WTC11 (cell line): ENCODE measurements around the gene CCDC28A. TPM values are rescaled to one million over a fixed set of nuclear protein-coding genes. Genes with fewer than 3 reads are reported as not detected.

Experiments used
- ATAC-seq: fragments of 200-7000 bp; cut with Tn5 transposase; 2 replicates; pipeline ENCODE4 v1.10.0; 2021; ENCODE audit warnings: mild to moderate bottlenecking, moderate library complexity
- CTCF ChIA-PET: fragments of 300-600 bp; sonication (Branson Sonifier 250); formaldehyde crosslinking; loops from one replicate; lab custom pipeline; 2021; ENCODE audit warnings: antibody characterized with exemption; lab: Charles Lee
- POLR2A ChIA-PET: fragments of 350-600 bp; sonication (Branson Sonifier 250); formaldehyde crosslinking; loops from one replicate; lab custom pipeline; 2021; ENCODE audit warnings: antibody characterized with exemption; lab: Charles Lee
- DNase-seq: peaks from one replicate; pipeline ENCODE4 v3.0.0; 2021; ENCODE audit warnings: low spot score
- H3K27ac Mint-ChIP-seq: 2 replicates; pipeline ENCODE4 v1.8.0; 2021; ENCODE audit warnings: mixed read lengths
- H3K27me3 Mint-ChIP-seq: 2 replicates; pipeline ENCODE4 v1.8.0; 2021; ENCODE audit warnings: low read depth, mild to moderate bottlenecking, moderate library complexity, mixed read lengths
- H3K36me3 Mint-ChIP-seq: 2 replicates; pipeline ENCODE4 v1.8.0; 2021; ENCODE audit warnings: mixed read lengths
- H3K4me1 Mint-ChIP-seq: 2 replicates; pipeline ENCODE4 v1.8.0; 2022; ENCODE audit warnings: mixed read lengths
- H3K4me3 Mint-ChIP-seq: 2 replicates; pipeline ENCODE4 v1.8.0; 2021; ENCODE audit warnings: mild to moderate bottlenecking, moderate library complexity, mixed read lengths
- H3K9me3 Mint-ChIP-seq: 2 replicates; pipeline ENCODE4 v1.8.0; 2021; ENCODE audit warnings: mixed read lengths
- ATF2 ChIP-seq: sonication (generic); formaldehyde crosslinking; IDR thresholded peaks from 2 replicates; pipeline ENCODE4 v1.8.1; 2022; ENCODE audit warnings: low read depth, missing genetic modification reagents, borderline replicate concordance
- CREB1 ChIP-seq: sonication (generic); formaldehyde crosslinking; IDR thresholded peaks from 2 replicates; pipeline ENCODE4 v1.8.0; 2023; ENCODE audit warnings: mild to moderate bottlenecking, missing genetic modification reagents
- CTCF ChIP-seq: fragments of 200-600 bp; IDR thresholded peaks from 2 replicates; pipeline ENCODE4 v1.8.0; 2022; ENCODE audit warnings: antibody characterized with exemption
- E2F1 ChIP-seq: sonication (generic); formaldehyde crosslinking; IDR thresholded peaks from 2 replicates; pipeline ENCODE4 v1.8.0; 2022; ENCODE audit warnings: mild to moderate bottlenecking, missing genetic modification reagents
- ESRRA ChIP-seq: sonication (generic); formaldehyde crosslinking; IDR thresholded peaks from 2 replicates; pipeline ENCODE4 v1.8.1; 2022; ENCODE audit warnings: mild to moderate bottlenecking, missing genetic modification reagents, borderline replicate concordance
- ETV6 ChIP-seq: sonication (generic); formaldehyde crosslinking; IDR thresholded peaks from 2 replicates; pipeline ENCODE4 v1.8.1; 2022; ENCODE audit warnings: mild to moderate bottlenecking, missing genetic modification reagents
- HMGA2 ChIP-seq: fragments of 250-450 bp; sonication (Bioruptor Pico); IDR thresholded peaks from 2 replicates; pipeline ENCODE4 v1.4.0; 2021; ENCODE audit warnings: mild to moderate bottlenecking, moderate library complexity
- JAZF1 ChIP-seq: fragments of 250-450 bp; sonication (Bioruptor Pico); IDR thresholded peaks from 2 replicates; pipeline ENCODE4 v1.9.0; 2021; ENCODE audit warnings: moderate library complexity, mild to moderate bottlenecking, inconsistent platforms
- JUN ChIP-seq: sonication (generic); formaldehyde crosslinking; IDR thresholded peaks from 2 replicates; pipeline ENCODE4 v1.8.0; 2023; ENCODE audit warnings: mild to moderate bottlenecking, missing genetic modification reagents
- KAT7 ChIP-seq: sonication (generic); formaldehyde crosslinking; IDR thresholded peaks from 2 replicates; pipeline ENCODE4 v1.8.1; 2023; ENCODE audit warnings: missing genetic modification reagents, mild to moderate bottlenecking, borderline replicate concordance
- MYBL2 ChIP-seq: sonication (generic); formaldehyde crosslinking; IDR thresholded peaks from 2 replicates; pipeline ENCODE4 v1.8.1; 2023; ENCODE audit warnings: mild to moderate bottlenecking, moderate library complexity, missing genetic modification reagents
- NR1H2 ChIP-seq: sonication (generic); formaldehyde crosslinking; IDR thresholded peaks from 2 replicates; pipeline ENCODE4 v1.9.0; 2021; ENCODE audit warnings: mild to moderate bottlenecking, moderate library complexity, missing genetic modification reagents
- OVOL2 ChIP-seq: fragments of 250-450 bp; sonication (Bioruptor Pico); IDR thresholded peaks from 2 replicates; pipeline ENCODE4 v1.9.0; 2021; ENCODE audit warnings: mild to moderate bottlenecking, borderline replicate concordance
- PRDM15 ChIP-seq: sonication (generic); formaldehyde crosslinking; IDR thresholded peaks from 2 replicates; pipeline ENCODE4 v1.8.0; 2022; ENCODE audit warnings: missing genetic modification reagents
- PREB ChIP-seq: sonication (generic); formaldehyde crosslinking; IDR thresholded peaks from 2 replicates; pipeline ENCODE4 v1.8.1; 2022; ENCODE audit warnings: mild to moderate bottlenecking, missing genetic modification reagents, moderate library complexity, borderline replicate concordance
- RORB ChIP-seq: fragments of 250-450 bp; sonication (Bioruptor Pico); IDR thresholded peaks from 2 replicates; pipeline ENCODE4 v1.9.0; 2021; ENCODE audit warnings: mild to moderate bottlenecking
- USF2 ChIP-seq: sonication (generic); formaldehyde crosslinking; IDR thresholded peaks from 2 replicates; pipeline ENCODE4 v1.8.1; 2023; ENCODE audit warnings: mild to moderate bottlenecking, missing genetic modification reagents, moderate library complexity
- ZNF138 ChIP-seq: sonication (generic); formaldehyde crosslinking; conservative IDR thresholded peaks from 2 replicates; pipeline ENCODE4 v1.8.1; 2022; ENCODE audit warnings: mild to moderate bottlenecking, moderate library complexity, missing genetic modification reagents
- ZNF232 ChIP-seq: sonication (generic); formaldehyde crosslinking; IDR thresholded peaks from 2 replicates; pipeline ENCODE4 v1.8.0; 2022; ENCODE audit warnings: mild to moderate bottlenecking, missing genetic modification reagents
- ZNF423 ChIP-seq: fragments of 250-450 bp; sonication (Bioruptor Pico); IDR thresholded peaks from 2 replicates; pipeline ENCODE4 v2.1.2; 2022; ENCODE audit warnings: mild to moderate bottlenecking, moderate library complexity
- ZNF512 ChIP-seq: sonication (generic); formaldehyde crosslinking; IDR thresholded peaks from 2 replicates; pipeline ENCODE4 v1.8.1; 2022; ENCODE audit warnings: missing genetic modification reagents, borderline replicate concordance
- total RNA-seq: library from RNA; stranded (reverse); gene quantifications from 3 replicates; pipeline ENCODE4 v1.2.3, GENCODE V29; 2021

CCDC28A gene
- total RNA-seq, 1 experiment from 2014 or later: 8.7 TPM

- Mint-ChIP-seq H3K27me3 (no peaks in the 10 kb centered on the region), H3K4me3 (no peak overlapping the region), H3K27ac (no peak overlapping the region), H3K4me1 (peaks cover 30% of the 10 kb centered on the region), H3K36me3 (no peaks in the 10 kb centered on the region), H3K9me3 (no peaks in the 10 kb centered on the region)
- DNase-seq: no peak
- TF ChIP-seq JAZF1 (CRISPR knock-in tag) (no peak), RORB (CRISPR knock-in tag) (no peak), ZNF512 (CRISPR knock-in tag) (no peak), CTCF (no peak), MYBL2 (CRISPR knock-in tag) (no peak), NR1H2 (CRISPR knock-in tag) (no peak), ETV6 (CRISPR knock-in tag) (no peak), PREB (CRISPR knock-in tag) (no peak)
- CTCF ChIA-PET: no interaction called here
- no peak for ATAC-seq
- POLR2A ChIA-PET: no interaction called here
These were observed 40.7 kb downstream of the CCDC28A start for GRCh38 chr6:138814179-138814834.

GRCh38 chr6:138815221-138815620 is 41.7 kb downstream of the CCDC28A start:
- no peak for ATAC-seq

More at GRCh38 chr6:138815221-138815620, 41.7 kb downstream of the CCDC28A start:
- no peak for DNase-seq
- ChIA-PET POLR2A (no interaction called here), CTCF (interaction anchor here (1.2 to 1.3 kb wide), 3 partner anchors 13 to 172 kb away, joined by 3 to 9 read pairs (median 3); partner anchors contain the start of gene REPS1)
- TF ChIP-seq KAT7 (CRISPR knock-in tag): no peak
- TF ChIP-seq ZNF232 (CRISPR knock-in tag): no peak
- no peak for TF ChIP-seq ZNF423 (CRISPR knock-in tag)
- TF ChIP-seq ZNF512 (CRISPR knock-in tag): no peak
- TF ChIP-seq ESRRA (CRISPR knock-in tag): no peak
- no peak for TF ChIP-seq E2F1 (CRISPR knock-in tag)
- TF ChIP-seq USF2 (CRISPR knock-in tag): no peak
- no peak for TF ChIP-seq OVOL2
- TF ChIP-seq HMGA2: no peak
- TF ChIP-seq MYBL2 (CRISPR knock-in tag): no peak
- TF ChIP-seq CREB1 (CRISPR knock-in tag): no peak
- no peak for TF ChIP-seq JUN (CRISPR knock-in tag)
- TF ChIP-seq ZNF138 (CRISPR knock-in tag): no peak
- no peak for TF ChIP-seq PRDM15 (CRISPR knock-in tag)
- TF ChIP-seq ATF2: no peak
- TF ChIP-seq NR1H2 (CRISPR knock-in tag): no peak
- Mint-ChIP-seq H3K9me3 (no peaks in the 10 kb centered on the region), H3K36me3 (no peaks in the 10 kb centered on the region), H3K4me3 (no peak overlapping the region), H3K27ac (no peak overlapping the region), H3K4me1 (peaks cover 32% of the 10 kb centered on the region), H3K27me3 (no peaks in the 10 kb centered on the region)
